GM19023 (cell line): ENCODE data around the gene ANKFN1.

Experiments used
- ATAC-seq: cut with Tn5 transposase; IDR thresholded peaks from one replicate; pipeline ENCODE4 v1.9.1; 2021; ENCODE audit warnings: mild to moderate bottlenecking, moderate library complexity; ENCODE audit not compliant: unreplicated experiment

ANKFN1 gene

GRCh38 chr17:56146534-56146933, 6.7 kb upstream of the ANKFN1 start:
- no peak for ATAC-seq

- no peak for ATAC-seq
Measured at GRCh38 chr17:56148333-56148732, 4.9 kb upstream of the ANKFN1 start.

- no peak for ATAC-seq
Measured at GRCh38 chr17:56149266-56150036, 3.8 kb upstream of the ANKFN1 start.

GRCh38 chr17:56150649-56151048, 2.6 kb upstream of the ANKFN1 start:
- ATAC-seq, result no peak

- no peak for ATAC-seq
Measured at GRCh38 chr17:56157845-56158244, 4.6 kb downstream of the ANKFN1 start.

- no peak for ATAC-seq
Measured at GRCh38 chr17:56158344-56158743, 5.1 kb downstream of the ANKFN1 start.

- ATAC-seq, result no peak
Measured at GRCh38 chr17:56158915-56159825, 5.9 kb downstream of the ANKFN1 start.

GRCh38 chr17:56159826-56160380, 6.6 kb downstream of the ANKFN1 start:
- ATAC-seq, result no peak

- ATAC-seq, result no peak
Measured at GRCh38 chr17:56160422-56160821, 7.1 kb downstream of the ANKFN1 start.

GRCh38 chr17:56165072-56165641, 11.9 kb downstream of the ANKFN1 start:
- no peak for ATAC-seq

- no peak for ATAC-seq
Measured at GRCh38 chr17:56167491-56167890, 14.2 kb downstream of the ANKFN1 start.

- ATAC-seq, result no peak
Measured at GRCh38 chr17:56169621-56170020, 16.3 kb downstream of the ANKFN1 start.

- no peak for ATAC-seq
Measured at GRCh38 chr17:56171186-56171959, 18.1 kb downstream of the ANKFN1 start.

- ATAC-seq, result no peak
Measured at GRCh38 chr17:56172517-56172982, 19.3 kb downstream of the ANKFN1 start.

- no peak for ATAC-seq
Measured at GRCh38 chr17:56173026-56173425, 19.8 kb downstream of the ANKFN1 start.

- no peak for ATAC-seq
Measured at GRCh38 chr17:56173958-56174835, 20.9 kb downstream of the ANKFN1 start.

- no peak for ATAC-seq
Measured at GRCh38 chr17:56175299-56175955, 22.2 kb downstream of the ANKFN1 start.

GRCh38 chr17:56176091-56176490, 22.8 kb downstream of the ANKFN1 start:
- ATAC-seq, result no peak

GRCh38 chr17:56177361-56177760, 24.1 kb downstream of the ANKFN1 start:
- ATAC-seq, result no peak
